ENCODE measurements around the gene ABCB6. TPM values are rescaled to one million over a fixed set of nuclear protein-coding genes. Genes with fewer than 3 reads are reported as not detected.
"Not testable (repeated sequence)": the region's sequence is repeated elsewhere in the genome, so short reads cannot be mapped to it uniquely, and the experiment has no call there.

ABCB6 gene
- 10 to 100 TPM; 29.5 to 44.5 (median 37.1) TPM for polyA plus RNA-seq (ENCODE audit: insufficient read length in 4 of 4)

GRCh38 chr2:219218732-219219701, at the start of gene ABCB6:
ABCB6 (minus strand) TSS chr2:219218958; CDS start chr2:219218673, 285 bp downstream.
- DNase-seq (ENCODE audit: low read depth in 4 of 4, low spot score in 3 of 4) = peak; percentile 80 to 89 (median 84)

GRCh38 chr2:219268294-219268693, 49.5 kb upstream of the ABCB6 start:
- DNase-seq (ENCODE audit: low read depth in 4 of 4, low spot score in 3 of 4) = no peak

- no peak for DNase-seq (ENCODE audit: low read depth in 4 of 4, low spot score in 3 of 4)
Measured at GRCh38 chr2:219266886-219267285, 48.1 kb upstream of the ABCB6 start.

GRCh38 chr2:219266232-219266631, 47.5 kb upstream of the ABCB6 start:
- DNase-seq (ENCODE audit: low read depth in 4 of 4, low spot score in 3 of 4) = no peak

- DNase-seq (ENCODE audit: low read depth in 4 of 4, low spot score in 3 of 4) = no peak
Measured at GRCh38 chr2:219261024-219261855, 42.5 kb upstream of the ABCB6 start.

- not testable (repeated sequence) for DNase-seq (ENCODE audit: low read depth in 4 of 4, low spot score in 3 of 4)
Measured at GRCh38 chr2:219258942-219259341, 40.2 kb upstream of the ABCB6 start.

- no peak for DNase-seq (ENCODE audit: low read depth in 4 of 4, low spot score in 3 of 4)
Measured at GRCh38 chr2:219254590-219255201, 35.9 kb upstream of the ABCB6 start.

GRCh38 chr2:219253753-219254589, 35.2 kb upstream of the ABCB6 start, which contains the start of gene TUBA4A:
TUBA4A (minus strand) TSS chr2:219253918; CDS start chr2:219253858, 60 bp downstream.
- DNase-seq (ENCODE audit: low read depth in 4 of 4, low spot score in 3 of 4) = no peak

- DNase-seq (ENCODE audit: low read depth in 4 of 4, low spot score in 3 of 4) = no peak
Measured at GRCh38 chr2:219252900-219253752, 34.4 kb upstream of the ABCB6 start, which contains the start of gene TUBA4B. TUBA4B (plus strand) TSS chr2:219253243; CDS start chr2:219253408, 165 bp downstream.

GRCh38 chr2:219252570-219252899, 33.8 kb upstream of the ABCB6 start:
- no peak for DNase-seq (ENCODE audit: low read depth in 4 of 4, low spot score in 3 of 4)

- no peak for DNase-seq (ENCODE audit: low read depth in 4 of 4, low spot score in 3 of 4)
Measured at GRCh38 chr2:219252084-219252483, 33.3 kb upstream of the ABCB6 start.

- no peak for DNase-seq (ENCODE audit: low read depth in 4 of 4, low spot score in 3 of 4)
Measured at GRCh38 chr2:219251656-219252055, 32.9 kb upstream of the ABCB6 start.

GRCh38 chr2:219250049-219250781, 31.5 kb upstream of the ABCB6 start:
- DNase-seq (ENCODE audit: low read depth in 4 of 4, low spot score in 3 of 4) = no peak

GRCh38 chr2:219249203-219249980, 30.6 kb upstream of the ABCB6 start:
- no peak for DNase-seq (ENCODE audit: low read depth in 4 of 4, low spot score in 3 of 4)

- DNase-seq (ENCODE audit: low read depth in 4 of 4, low spot score in 3 of 4) = no peak
Measured at GRCh38 chr2:219248845-219249202, 30.1 kb upstream of the ABCB6 start.

- DNase-seq (ENCODE audit: low read depth in 4 of 4, low spot score in 3 of 4) = no peak
Measured at GRCh38 chr2:219247678-219248642, 29.2 kb upstream of the ABCB6 start.

All from left renal pelvis (tissue), 4 donors.